Activated CD8-positive, alpha-beta memory T cell treated with anti-CD3 and anti-CD28 coated beads for 4 hours (primary cell): Measurements from ENCODE around the gene UPK1A.
"Not testable (repeated sequence)": the region's sequence is repeated elsewhere in the genome, so short reads cannot be mapped to it uniquely, and the experiment has no call there.

Experiments
- DNase-seq, 2 donors: peaks; one replicate each; pipeline ENCODE4 v3.0.0-alpha.2; 2020; ENCODE audit warnings: low read depth in 2 of 2

The UPK1A gene

GRCh38 chr19:35644206-35644986 lies 21.9 kb upstream of the UPK1A start:
- DNase-seq, result peak; percentile 85 to 91

DNA sequence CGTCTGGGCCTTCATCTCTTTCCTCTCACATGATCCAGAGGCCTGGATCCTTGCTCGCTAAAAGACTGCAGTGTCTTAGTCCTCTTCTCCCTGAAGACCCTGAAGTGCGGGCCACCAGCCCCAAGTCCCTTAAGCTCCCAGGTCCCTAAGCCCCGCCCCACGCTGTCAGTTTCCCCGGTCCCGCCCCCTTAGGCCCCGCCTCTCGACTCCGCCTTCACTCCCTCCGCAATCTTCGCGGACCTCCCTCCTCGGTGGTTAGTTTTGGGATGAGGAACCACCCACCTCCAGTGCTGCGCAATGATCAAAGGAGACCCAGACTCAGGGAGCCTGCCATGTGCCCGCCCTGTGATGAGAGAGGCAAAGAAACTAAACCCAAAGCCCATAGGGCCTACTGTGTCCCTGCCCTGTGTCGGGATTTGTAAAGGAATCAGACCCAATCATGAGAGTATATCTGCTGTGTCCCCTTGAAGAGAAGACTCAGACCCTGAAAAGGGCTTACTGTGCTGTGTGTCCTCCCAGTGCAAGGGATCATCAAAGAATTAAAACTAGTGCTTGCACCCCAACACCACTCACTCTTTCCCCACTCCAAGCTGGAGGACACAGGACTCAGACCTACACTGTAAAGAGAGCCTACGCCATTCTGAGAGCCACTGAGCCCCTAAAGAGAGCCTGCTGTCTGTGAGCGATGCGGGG lies 21.2 kb upstream of the UPK1A start:
- DNase-seq, result peak; percentile 45 to 56

GRCh38 chr19:35645680-35646511 lies 20.4 kb upstream of the UPK1A start:
- no peak for DNase-seq

GRCh38 chr19:35648017-35648961 lies 18.0 kb upstream of the UPK1A start, which contains the start of gene COX6B1:
Gene COX6B1, plus strand, starts transcription at chr19:35648323. Its CDS starts 2,921 bp downstream, at chr19:35651244.
- DNase-seq, result peak; percentile 83 to 90

GRCh38 chr19:35650581-35650980 lies 15.7 kb upstream of the UPK1A start:
- DNase-seq, result no peak

- not testable (repeated sequence) for DNase-seq
Observed at GRCh38 chr19:35654828-35655227, 11.5 kb upstream of the UPK1A start.

DNA sequence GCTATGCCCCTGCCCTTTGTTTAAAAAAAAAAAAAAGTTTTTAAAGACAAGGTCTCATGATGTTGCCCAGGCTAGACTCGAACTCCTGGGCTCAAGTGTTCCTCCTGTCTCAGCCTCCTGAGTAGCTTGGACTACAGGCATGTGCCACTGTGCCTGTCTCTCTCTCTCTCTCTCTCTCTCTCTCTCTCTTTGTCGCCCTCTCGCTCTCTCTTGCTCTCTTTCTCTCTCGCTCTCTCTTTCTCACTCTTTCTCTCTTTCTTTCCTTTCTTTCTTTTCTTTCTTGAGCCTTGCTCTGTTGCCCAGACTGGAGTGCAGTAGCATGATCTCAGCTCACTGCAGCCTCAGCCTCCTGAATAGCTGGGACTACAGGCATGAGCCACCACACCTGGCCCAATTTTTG lies 10.7 kb upstream of the UPK1A start:
- DNase-seq, result no peak

DNA sequence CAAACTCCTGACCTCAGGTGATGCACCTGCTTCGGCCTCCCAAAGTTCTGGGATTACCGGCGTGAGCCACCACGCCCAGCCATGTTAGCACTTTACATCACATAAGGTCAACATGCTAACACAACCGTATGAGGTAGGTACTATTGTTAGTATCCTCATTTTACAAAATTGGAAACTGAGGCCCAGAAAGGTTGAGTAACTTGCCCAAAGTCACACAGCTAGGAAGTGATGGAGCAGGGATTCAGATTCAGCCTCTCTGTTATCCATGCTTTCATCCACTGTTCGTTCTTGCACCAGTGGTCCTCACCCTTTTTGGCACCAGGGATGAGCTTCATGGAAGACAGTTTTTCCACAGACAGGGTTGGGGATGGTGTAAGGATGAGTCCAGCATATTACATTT lies 9.6 kb upstream of the UPK1A start:
- no peak for DNase-seq

- DNase-seq, result no peak
Observed at GRCh38 chr19:35657904-35658700, 8.2 kb upstream of the UPK1A start.

DNA sequence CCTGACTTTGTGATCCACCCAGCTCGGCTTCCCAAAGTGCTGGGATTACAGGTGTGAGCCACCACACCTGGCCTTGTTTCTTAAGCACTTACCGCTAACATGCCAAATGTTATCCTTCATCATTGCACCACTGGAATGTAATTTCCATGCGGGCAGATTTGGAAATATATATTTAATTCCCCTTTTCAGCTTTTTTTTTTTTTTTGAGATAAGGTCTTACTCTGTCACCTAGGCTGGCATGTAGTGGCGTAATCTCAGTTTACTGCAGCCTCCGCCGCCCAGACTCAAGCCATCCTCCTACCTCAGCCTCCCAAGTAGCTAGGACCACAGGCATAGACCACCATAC lies 4.3 kb upstream of the UPK1A start:
- no peak for DNase-seq

DNA sequence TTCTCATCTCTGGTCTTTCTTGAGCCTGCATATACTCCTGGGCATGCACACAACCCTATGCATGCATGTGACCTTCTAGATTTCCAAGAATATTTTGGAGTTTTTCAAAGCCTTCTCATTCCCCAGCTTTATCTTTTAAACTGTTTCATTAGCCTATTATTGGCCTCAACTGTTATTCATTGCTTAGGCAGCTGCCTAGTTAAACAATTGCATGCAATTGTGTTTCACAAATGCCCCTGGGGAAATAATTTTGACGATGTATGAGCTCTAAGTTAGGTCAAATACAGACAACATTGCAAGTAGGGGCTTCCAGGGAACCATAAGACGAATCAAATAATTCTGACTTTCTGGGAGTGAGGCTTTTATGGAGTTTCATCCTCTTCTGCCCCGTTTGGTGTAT lies 2.3 kb upstream of the UPK1A start:
- no peak for DNase-seq

DNA sequence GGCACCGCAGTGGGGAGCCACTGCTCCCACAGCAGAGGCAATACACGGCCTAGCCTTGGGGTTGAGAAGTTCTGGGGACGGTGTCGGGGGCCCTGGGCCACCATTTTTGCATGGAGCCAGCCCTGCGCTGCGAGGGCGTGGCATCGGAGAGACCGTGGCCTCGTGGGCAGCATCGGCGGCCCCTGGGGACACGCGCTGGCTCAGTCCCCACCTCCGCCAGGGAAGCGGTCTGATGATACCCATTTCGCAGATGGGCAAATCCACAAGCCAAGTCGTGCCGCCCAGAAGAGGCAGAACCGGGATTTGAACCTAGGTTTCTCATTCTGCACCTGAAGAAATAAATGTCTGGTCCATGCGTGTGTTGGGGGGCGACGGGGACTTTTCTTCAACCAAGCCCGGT lies 1.2 kb upstream of the UPK1A start:
- DNase-seq, result no peak

- DNase-seq, result no peak
Observed at GRCh38 chr19:35665604-35666003, 713 bp upstream of the UPK1A start.

- no peak for DNase-seq
Observed at GRCh38 chr19:35669566-35669965, 3.2 kb downstream of the UPK1A start.

DNA sequence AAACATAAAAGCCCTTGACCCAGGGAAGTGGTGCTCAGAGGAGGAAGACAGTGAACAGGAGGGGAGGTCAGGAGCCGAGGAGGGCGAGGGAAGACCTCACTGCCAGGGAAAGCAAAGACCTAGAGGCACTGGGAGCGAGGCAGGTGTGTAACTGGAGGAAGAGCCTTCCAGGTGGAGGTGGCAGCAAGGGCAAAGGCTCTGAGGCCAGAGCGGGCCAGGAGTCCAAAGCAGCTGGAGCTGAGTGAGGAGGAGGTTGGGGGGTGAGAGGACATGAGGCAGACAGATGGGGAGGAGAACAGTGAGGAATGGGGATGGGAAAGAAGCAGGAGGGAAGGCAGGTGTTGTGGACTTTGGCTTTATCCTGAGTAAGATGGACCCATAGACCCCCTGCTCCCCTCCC lies 3.7 kb downstream of the UPK1A start:
- DNase-seq, result no peak

GRCh38 chr19:35670686-35671085 lies 4.4 kb downstream of the UPK1A start:
- no peak for DNase-seq

GRCh38 chr19:35671818-35672217 lies 5.5 kb downstream of the UPK1A start:
- DNase-seq, result no peak

DNA sequence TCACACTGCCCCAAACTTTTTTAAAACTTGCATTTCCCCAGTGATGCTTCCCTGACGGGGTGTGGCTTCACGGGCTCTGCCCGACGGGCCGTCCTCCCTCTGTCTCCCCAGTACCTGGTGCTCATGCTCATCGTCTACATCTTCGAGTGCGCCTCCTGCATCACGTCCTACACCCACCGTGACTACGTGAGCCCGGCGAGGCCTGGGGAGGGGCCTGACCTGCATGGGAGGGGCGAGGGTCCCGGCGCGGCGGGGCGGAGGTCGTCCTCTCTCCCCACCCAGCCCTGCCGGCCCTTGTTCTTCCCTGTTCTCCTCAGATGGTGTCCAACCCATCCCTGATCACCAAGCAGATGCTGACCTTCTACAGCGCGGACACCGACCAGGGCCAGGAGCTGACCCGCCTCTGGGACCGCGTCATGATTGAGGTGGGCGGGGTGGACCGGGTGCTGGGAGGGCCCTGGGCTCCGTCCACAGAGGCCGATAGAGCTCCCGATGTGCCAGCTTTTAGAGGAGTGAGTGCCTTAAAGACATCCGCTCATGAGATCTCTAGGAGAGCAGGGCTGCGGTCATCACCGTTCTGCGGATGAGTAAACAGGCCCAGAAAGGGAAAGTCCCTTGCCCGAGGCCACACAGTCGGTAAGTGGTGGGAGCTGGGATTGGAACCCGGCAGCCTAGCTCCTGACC lies 6.9 kb downstream of the UPK1A start:
- DNase-seq, result peak in 1 of 2 donors; percentile 7

GRCh38 chr19:35675589-35676140 lies 9.3 kb downstream of the UPK1A start:
- DNase-seq, result no peak

DNA sequence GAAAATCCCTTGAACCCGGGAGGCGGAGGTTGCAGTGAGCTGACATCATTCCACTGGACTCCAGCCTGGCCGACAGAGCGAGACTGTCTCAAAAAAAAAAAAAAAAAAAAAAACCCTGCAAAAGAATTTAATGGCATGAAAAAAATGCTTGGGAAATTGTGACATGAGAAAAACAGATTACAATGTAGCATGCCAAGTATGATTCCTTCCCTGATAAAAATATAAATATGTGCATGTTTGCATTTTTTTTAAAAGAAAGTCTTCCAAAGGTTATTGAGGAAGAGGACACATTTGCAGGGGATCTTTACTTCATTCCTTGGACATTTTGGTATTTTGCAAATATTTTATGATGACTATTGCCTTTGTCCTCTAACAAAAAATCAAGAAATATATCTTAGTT lies 23.5 kb downstream of the UPK1A start:
- DNase-seq, result no peak
